NOMO-1 treated with DMSO at 0.1 percent for 48 hours (cell line): Measurements from ENCODE around the gene TBC1D17.

Source experiments
- DNase-seq: peaks from one replicate; lab custom pipeline; 2025; ENCODE audit not compliant: unreplicated experiment; lab: John Stamatoyannopoulos, UW

The TBC1D17 gene

GRCh38 chr19:49877020-49877878, at the start of gene TBC1D17, which contains the start of gene AKT1S1:
TBC1D17 (plus strand) TSS chr19:49877702; CDS start chr19:49877724, 22 bp downstream.
AKT1S1 (minus strand) TSS chr19:49877355; CDS start chr19:49873295, 4,060 bp downstream.
- peak; percentile 99 for DNase-seq

- DNase-seq: no peak
Observed at GRCh38 chr19:49829200-49829599, 48.3 kb upstream of the TBC1D17 start.

- DNase-seq: no peak
Observed at GRCh38 chr19:49829721-49830120, 47.8 kb upstream of the TBC1D17 start.

GRCh38 chr19:49830766-49831165, 46.7 kb upstream of the TBC1D17 start:
- DNase-seq: no peak

GRCh38 chr19:49831592-49831991, 45.9 kb upstream of the TBC1D17 start:
- no peak for DNase-seq

- DNase-seq: peak; percentile 38
Observed at GRCh38 chr19:49832556-49832955, 44.9 kb upstream of the TBC1D17 start.

- DNase-seq: no peak
Observed at GRCh38 chr19:49833599-49833998, 43.9 kb upstream of the TBC1D17 start.

- no peak for DNase-seq
Observed at GRCh38 chr19:49835562-49835961, 41.9 kb upstream of the TBC1D17 start.

- no peak for DNase-seq
Observed at GRCh38 chr19:49836176-49837008, 41.1 kb upstream of the TBC1D17 start.

- no peak for DNase-seq
Observed at GRCh38 chr19:49837009-49837310, 40.5 kb upstream of the TBC1D17 start.

- no peak for DNase-seq
Observed at GRCh38 chr19:49837425-49837824, 40.1 kb upstream of the TBC1D17 start.

GRCh38 chr19:49838885-49839588, 38.5 kb upstream of the TBC1D17 start:
- DNase-seq: no peak

- no peak for DNase-seq
Observed at GRCh38 chr19:49839713-49840112, 37.8 kb upstream of the TBC1D17 start.

GRCh38 chr19:49840321-49840720, 37.2 kb upstream of the TBC1D17 start:
- DNase-seq: no peak

GRCh38 chr19:49840736-49841249, 36.7 kb upstream of the TBC1D17 start:
- DNase-seq: no peak

- DNase-seq: peak; percentile 27
Observed at GRCh38 chr19:49843265-49843664, 34.2 kb upstream of the TBC1D17 start.

GRCh38 chr19:49844138-49845095, 33.1 kb upstream of the TBC1D17 start:
- peak; percentile 89 for DNase-seq

GRCh38 chr19:49845414-49845813, 32.1 kb upstream of the TBC1D17 start:
- DNase-seq: no peak

GRCh38 chr19:49846408-49846807, 31.1 kb upstream of the TBC1D17 start:
- DNase-seq: no peak
